Tongue (tissue), 2 donors: Measurements from ENCODE around the gene AAMP. TPM values are rescaled to one million over a fixed set of nuclear protein-coding genes. Genes with fewer than 3 reads are reported as not detected.
A peak's percentile ranks its signal among the peaks of the same experiment; 100 is the strongest.
"Not testable (repeated sequence)": the region's sequence is repeated elsewhere in the genome, so short reads cannot be mapped to it uniquely, and the experiment has no call there.

Experiments
- DNase-seq: peaks from one replicate; pipeline ENCODE4 v3.0.0-alpha.2; 2015
- total RNA-seq: library from RNA; depleted of rRNA; stranded (reverse); fragments of >200 nt; gene quantifications from one replicate; pipeline ENCODE4 v1.2.3, GENCODE V29; 2014

AAMP gene
- total RNA-seq, 1 donor from 2014 or later: 203 TPM

- DNase-seq: no peak
These were observed 4.6 kb upstream of the AAMP start for GRCh38 chr2:218274586-218274985.

GRCh38 chr2:218273908-218274249 lies 3.9 kb upstream of the AAMP start:
- no peak for DNase-seq

- DNase-seq: not testable (repeated sequence)
These were observed 3.4 kb upstream of the AAMP start for GRCh38 chr2:218273214-218273907.

- DNase-seq: peak; percentile 91
These were observed 2.7 kb upstream of the AAMP start for GRCh38 chr2:218272531-218273212.

GRCh38 chr2:218271865-218272530 lies 2.1 kb upstream of the AAMP start:
- DNase-seq: no peak

- no peak for DNase-seq
These were observed 1.5 kb upstream of the AAMP start for GRCh38 chr2:218271487-218271797.

- DNase-seq: no peak
These were observed 967 bp upstream of the AAMP start for GRCh38 chr2:218270721-218271486.

- no peak for DNase-seq
These were observed 2.7 kb downstream of the AAMP start for GRCh38 chr2:218267259-218267658.

GRCh38 chr2:218266316-218266979 lies 3.5 kb downstream of the AAMP start:
- no peak for DNase-seq

- DNase-seq: no peak
These were observed 4.3 kb downstream of the AAMP start for GRCh38 chr2:218265626-218266025.

GRCh38 chr2:218264773-218265561 lies 5.0 kb downstream of the AAMP start:
- DNase-seq: no peak

- no peak for DNase-seq
These were observed 5.9 kb downstream of the AAMP start for GRCh38 chr2:218263817-218264641.

- DNase-seq: no peak
These were observed 7.0 kb downstream of the AAMP start for GRCh38 chr2:218262631-218263586.

- no peak for DNase-seq
These were observed 7.7 kb downstream of the AAMP start for GRCh38 chr2:218262237-218262600.

- DNase-seq: peak; percentile 80
These were observed 8.3 kb downstream of the AAMP start for GRCh38 chr2:218261423-218262236.

GRCh38 chr2:218260742-218261422 lies 9.1 kb downstream of the AAMP start, which contains the start of gene GPBAR1:
Gene GPBAR1, plus strand, starts transcription at chr2:218261015. Its CDS starts 1,710 bp downstream, at chr2:218262725.
- DNase-seq: peak; percentile 72

- DNase-seq: no peak
These were observed 9.8 kb downstream of the AAMP start for GRCh38 chr2:218260166-218260565.
